Fibroblast of gingiva (primary cell): ENCODE measurements around the gene AGK.
"Not testable (repeated sequence)": the region's sequence is repeated elsewhere in the genome, so short reads cannot be mapped to it uniquely, and the experiment has no call there.

Source experiments
- DNase-seq: peaks from one replicate; pipeline ENCODE4 v3.0.0-alpha.2; 2011; ENCODE audit warnings: low read depth

AGK gene

DNA sequence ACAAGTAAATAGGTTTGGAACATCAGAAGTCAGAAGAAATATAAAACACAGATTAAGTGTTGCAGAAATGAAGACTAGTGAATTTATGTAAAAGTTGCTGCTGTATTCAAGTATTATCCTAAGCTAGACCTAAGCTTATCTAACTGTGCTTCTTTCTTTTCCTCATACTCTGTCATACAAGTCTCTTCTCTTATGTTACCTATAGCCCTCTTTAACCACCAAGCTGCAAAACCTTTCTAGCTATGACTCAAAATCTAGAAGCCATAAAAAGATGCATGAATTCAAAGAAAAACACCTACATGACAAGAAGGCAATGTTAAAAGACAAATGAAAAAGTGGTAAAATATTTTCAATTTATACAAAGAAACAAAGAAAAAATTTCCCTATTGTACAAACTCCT, 127.8 kb downstream of the AGK start:
- no peak for DNase-seq

DNA sequence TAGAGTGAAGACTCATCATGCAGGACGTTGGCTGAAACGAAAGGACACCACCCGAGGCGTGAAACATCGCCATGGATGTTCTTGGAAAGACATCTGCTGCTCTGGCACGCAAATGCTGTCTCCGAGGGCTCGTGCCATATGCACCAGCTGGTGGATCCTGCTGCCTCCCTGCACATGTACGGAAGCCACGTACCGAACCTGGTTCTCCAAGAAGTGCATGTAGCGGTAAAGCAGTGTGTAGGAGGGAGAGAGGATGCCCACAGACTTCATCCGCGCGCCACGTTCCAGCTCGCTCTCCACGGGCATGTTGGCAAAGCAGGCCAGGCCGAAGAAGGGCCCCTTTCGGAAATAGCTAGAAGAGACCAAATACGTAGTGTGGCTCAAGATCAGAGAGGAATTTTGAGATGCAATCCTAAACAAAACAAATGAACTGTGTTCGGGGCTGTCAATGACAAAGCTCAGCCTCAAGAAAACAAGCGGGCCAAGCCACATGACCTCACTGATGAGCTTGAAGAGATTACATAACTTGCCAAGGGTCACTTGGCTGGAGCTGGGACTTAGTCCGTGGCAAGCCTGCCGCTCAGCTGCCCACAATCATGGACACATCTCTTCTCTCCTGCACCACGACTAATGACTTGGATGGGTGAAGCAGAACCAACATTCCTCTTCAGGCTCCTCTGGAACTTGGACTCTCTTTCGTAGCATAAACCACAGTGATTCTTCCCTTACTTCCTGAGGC, 134.2 kb downstream of the AGK start:
- DNase-seq, result peak; percentile 52

DNA sequence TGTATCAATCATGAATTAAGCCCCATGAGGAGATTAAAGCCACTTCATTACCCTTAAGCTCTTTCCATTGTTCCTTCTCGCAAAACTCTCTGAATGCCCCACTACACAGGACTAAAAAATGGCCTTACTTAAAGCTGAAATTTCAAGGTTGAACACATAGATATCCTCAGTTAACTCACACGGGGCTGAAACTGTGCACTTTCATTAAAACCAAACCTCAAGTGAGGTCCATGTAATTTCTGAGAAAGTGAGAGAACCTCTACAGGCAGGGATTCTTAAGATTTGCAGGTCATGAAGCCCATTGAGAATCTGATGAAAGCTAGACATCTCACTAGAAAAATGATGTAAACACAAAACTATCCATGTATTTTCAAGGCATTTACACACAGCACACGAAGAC, 134.9 kb downstream of the AGK start:
- no peak for DNase-seq

DNA sequence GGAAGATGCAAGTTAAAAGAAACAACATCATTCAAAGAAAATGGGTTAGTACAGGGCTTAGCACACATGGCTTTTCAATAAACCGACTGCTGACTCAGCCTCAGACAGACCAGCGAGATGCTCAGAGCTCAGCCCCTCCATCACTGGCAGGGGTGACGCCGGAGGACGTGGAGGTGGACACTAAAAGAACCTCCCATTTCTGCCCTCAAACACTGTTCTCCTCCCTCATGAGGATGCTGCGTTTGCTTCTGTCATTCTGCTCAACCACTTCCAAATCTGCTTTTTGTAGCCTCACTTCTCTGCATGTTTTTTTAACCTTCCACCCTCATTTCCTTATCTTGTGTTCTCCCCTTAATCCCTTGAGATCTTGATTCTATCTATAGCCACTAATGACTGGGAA, 135.5 kb downstream of the AGK start:
- DNase-seq, result no peak

DNA sequence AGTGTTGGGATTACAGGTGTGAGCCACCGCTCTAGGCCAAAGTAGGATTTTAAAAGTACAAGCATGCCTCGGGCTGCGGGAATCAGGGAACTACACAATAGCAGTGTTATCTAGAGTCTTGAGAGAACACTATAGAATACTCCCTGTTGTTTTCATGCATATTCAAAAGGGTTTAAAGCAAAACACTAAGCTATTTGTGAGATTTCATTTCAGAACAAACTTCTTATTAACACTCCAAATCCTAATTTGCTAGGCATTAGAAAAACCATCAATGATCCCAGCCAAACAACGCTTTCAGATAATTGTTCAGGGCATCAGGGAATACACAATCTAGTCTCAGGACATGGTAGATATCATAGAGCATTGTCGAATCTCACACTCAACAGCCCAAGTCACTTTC, 136.8 kb downstream of the AGK start:
- DNase-seq, result no peak

DNA sequence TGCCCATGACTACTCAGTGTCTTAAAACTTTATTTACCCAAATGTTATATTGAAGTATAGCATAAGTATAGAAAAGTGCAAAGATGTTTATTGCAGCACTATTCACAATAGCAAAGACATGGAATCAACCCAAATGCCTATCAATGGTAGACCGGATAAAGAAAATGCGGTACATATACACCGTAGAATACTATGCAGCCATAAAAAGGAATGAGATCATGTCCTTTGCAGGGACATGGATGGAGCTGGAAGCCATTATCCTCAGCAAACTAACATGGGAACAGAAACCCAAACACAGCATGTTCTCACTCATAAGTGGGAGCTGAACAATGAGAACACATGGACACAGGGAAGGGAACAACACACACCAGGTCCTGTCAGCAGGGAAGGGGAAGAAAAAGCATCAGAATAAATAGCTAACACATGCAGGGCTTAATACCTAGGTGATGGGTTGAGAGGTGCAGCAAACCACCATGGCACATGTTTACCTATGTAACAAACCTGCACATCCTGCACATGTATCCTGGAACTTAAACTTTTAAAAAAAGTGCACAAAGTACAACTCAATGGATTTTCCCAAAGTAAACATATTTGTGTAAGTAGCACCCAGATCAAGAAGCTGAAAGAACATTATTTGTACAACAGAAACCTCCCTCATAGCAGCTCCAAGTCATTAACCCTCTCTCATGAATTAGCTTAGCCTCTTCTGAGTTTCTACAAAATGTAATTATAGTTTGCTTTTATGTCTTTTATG, 138.0 kb downstream of the AGK start:
- DNase-seq, result not testable (repeated sequence)

DNA sequence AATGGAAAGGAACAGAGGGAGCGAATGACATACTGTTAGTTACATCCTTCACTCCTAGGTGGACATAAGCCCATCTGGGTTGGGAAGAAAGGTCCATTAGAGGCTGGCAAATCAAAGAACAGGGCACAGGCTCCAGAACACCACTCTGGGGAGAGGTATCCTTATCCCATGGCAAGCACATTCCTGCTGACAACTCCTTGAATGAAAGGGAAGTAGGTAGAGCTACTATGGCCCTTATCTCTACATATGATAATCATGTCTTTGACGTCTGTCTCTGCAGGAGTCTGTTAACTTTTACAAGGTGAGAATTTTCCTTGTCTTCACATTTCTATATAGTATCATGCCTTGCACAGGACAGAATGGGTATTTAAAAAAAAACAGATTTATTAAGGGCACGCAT, 140.3 kb downstream of the AGK start:
- DNase-seq, result no peak

DNA sequence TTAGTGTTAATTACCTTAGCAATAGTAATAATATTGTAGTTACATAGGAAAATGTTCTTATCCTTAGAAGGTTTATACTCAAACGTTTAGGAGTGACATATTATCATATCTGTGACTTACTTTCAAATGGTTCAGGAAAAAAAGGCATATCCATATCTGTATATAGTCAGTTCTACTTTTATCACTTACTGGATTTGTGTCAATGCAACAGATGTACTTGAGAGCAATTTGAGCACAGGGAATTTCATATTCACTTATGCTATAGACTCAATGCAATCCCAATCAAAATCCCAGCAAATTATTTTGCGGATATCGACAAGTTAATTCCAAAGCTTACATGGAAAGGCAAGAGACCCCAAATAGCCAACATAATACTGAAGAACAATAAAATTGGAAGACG, 140.8 kb downstream of the AGK start:
- no peak for DNase-seq

DNA sequence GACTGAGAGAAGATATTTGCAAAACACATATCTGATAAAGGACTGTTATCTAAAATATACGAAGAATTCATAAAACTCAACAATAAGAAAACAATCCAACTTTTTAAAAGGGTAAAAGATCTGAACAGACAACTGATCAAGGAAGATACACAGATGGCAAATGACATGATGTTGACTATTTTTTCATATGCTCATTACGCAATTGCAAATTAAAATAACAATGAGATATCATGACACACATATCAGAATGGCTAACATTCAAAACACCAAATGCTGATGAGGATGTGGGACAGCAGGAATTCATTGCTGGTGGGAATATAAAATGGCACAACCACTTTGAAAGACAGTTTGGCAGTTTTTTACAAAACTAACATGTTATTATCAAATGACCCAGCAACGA, 141.9 kb downstream of the AGK start:
- DNase-seq, result no peak

DNA sequence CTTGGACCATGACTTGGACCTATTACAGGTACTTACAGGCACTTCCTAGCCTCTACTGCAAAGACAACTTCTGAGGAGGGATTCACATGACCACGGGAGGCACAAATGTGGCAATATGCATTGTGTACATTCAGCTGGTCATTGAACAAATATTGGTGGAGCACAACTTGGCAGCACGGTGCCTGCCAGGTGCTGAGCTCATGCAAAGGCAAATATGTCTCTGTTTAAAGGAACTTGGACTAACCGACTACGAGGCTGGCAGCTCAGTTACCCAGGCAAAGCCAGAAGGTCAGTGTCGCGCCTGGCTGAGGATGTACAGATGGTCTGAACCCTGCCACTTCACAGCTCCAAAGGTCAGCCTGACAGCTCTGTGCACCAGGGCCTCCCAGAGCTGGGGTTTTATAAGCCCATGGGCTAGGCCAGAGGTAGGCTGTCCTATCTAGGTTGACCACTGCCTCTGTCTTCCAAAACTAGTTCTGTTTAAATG, 144.6 kb downstream of the AGK start:
- DNase-seq, result no peak

DNA sequence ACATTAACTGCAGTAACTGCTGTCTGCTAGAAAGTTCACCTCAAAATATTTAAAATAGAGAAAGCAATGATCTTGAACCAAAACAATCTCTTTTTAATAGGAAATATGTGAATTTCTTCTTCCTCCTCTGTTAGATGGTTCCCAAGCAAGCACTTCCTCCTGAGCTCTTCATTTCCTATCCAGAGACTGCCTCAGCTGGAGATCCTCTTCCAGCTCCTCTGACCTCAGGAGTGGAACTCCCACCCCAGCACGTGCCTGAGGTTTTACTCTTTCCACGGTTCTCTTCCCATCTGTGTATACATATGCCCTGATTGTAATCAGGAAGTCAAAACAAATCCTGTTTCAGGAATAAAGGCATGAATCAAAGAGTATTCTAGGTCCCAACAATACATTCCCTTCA, 145.1 kb downstream of the AGK start:
- no peak for DNase-seq

DNA sequence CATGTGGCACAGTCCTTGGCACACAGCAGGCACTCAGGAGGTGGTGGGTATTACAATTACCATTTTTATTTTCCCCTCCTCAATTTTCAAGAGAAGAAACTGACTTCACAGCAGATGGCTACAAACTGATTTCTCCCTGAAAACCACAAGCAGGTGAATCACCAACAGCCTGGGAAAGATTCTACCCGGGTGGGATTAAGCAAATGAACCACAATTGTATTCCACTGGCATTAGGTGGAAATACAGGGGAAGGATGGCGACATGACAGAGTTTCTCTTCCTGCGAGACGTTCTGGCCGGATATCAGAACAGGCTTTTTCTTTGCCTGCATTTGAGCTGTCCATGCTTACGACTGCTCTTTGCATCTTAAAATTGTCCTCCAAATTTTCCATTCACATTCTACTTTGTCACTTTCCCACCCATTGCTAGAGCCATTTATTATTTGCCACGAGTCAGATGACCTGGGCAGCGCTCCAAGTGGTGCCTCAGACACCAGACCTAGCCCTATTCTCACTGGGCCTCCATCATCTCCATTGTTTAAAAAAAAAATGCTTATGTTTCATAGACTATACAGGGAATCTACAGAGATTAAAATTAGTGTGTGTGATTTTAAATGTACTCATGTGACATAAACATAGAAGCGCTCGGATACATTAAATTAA, 146.1 kb downstream of the AGK start:
- no peak for DNase-seq

DNA sequence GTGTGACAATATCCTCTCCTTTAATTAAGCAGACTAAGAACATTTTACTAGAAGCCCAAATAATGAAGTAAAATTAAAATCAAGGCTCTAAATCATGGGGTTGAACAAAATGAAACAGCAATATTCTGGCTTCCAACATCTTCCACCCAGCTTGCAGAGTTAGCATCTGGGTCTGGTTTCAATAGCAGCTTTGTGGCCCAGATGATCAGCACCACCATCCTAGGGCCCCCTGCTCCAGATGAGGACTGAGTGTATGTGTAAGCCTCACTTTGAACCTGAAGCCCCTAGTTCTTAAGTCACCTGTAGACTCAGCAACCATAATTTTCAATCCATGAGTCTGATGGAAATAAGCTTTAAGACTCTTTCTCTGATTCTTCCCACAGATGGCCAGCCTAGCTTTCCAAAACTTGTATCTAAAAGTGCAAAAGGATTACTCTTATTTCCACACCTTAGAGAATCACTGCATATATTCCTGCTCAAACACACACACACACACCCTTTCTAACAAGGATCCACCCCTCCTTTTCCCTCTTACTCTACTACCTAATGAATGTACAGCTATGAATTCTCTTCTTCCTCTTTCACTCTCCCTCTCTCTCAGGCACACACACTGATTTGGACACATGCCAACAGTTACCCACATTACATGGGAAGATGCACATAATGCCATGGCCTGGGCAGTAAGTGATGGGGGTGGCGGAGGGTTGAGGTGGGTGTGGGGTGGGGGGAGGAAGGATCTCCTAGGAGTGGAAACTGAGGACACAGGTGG, 147.2 kb downstream of the AGK start:
- DNase-seq, result no peak

DNA sequence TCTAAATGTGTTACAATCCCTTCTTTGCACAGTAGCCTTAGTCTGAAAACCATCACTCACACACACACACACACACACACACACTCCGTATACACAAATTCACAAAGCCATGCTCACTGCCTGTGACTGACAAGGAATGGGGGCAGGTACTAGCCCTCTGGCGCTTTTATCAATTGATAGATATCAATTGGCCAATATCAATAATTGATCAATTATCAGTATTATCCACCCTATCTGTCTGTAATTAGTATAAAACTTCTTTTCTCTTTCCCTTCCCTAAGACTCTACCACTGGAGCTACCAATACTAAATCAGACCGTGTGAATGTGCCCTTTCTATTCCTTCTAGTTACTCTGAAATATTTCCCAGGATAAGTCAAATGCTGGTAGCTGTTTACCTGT, 148.7 kb downstream of the AGK start:
- no peak for DNase-seq

DNA sequence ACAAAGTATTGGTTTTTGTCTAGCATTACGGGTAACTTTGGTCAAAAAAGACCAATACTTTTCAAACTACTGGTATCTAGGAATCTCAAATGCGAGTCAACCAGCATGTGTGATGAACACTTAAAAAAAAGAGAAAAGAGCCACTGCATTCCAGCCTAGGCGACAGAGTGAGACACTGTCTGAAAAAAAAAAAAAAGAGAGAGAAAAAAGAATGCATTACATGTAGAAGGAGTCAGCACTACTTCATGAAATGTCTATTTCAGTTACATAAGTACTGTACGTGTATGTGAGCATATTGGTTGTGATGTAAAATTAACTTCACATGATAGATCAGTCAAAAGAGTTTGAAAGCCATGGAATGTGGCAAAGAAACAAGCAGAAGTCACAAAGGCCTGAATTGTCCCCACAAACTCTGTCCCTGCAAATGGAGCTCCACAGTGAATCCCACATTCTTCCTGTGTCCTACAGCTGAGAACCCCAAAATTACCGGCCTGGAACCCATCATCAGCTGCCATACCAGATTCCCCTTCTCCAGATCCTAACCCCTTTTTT, 149.2 kb downstream of the AGK start:
- DNase-seq, result no peak

DNA sequence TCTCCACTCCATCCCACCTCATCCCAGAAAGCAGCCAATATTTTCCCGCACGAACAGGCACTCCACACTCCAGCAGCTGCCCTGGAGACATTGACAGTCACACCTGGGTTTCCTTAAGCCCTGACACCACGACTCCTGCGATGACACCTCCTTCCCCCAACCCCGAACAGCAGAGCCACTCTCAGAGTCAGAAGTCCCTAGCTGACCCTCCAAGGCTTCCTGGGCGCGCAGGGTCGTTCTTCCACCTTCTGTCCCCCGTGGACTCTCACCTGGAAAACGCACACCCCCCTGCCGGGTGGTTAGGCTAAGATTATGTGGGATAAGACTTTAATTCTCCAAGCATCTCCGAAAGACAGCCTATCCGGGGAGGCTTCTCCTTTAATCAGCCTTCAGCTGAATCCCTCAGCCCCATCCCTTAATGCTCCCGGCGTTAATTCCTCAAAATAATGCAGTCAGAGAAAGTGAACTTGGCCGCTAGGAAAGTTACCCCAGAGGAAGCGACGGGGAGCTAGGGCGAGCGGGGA, 149.7 kb downstream of the AGK start:
- no peak for DNase-seq

DNA sequence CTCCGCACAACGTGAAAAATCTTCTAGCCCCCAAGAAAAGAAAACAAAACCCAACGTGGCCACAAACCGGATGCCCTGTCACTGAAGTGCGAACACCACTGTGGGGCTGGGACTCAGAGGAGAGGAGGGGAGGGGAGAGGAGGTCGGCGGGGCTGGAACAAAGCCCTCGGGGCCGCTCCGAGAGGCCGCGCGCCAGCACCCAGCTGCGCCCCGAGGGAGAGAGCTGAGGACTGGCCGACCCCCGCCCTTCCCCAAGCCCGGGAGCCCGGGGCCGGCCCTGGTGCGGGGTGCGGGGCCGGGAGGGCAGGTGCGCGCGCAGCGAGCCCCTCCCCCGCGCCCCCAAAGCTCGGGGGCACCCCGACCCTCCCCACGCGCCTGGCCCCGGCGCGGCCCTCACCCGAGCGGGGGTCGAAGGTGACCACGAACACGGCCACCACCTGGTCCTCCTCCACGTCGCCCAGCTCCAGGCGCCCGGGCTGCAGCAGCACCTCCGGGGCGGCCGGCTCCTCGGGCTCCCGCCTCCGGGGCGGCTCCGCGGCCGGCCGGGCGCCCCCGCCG, 150.4 kb downstream of the AGK start:
- DNase-seq, result no peak

DNA sequence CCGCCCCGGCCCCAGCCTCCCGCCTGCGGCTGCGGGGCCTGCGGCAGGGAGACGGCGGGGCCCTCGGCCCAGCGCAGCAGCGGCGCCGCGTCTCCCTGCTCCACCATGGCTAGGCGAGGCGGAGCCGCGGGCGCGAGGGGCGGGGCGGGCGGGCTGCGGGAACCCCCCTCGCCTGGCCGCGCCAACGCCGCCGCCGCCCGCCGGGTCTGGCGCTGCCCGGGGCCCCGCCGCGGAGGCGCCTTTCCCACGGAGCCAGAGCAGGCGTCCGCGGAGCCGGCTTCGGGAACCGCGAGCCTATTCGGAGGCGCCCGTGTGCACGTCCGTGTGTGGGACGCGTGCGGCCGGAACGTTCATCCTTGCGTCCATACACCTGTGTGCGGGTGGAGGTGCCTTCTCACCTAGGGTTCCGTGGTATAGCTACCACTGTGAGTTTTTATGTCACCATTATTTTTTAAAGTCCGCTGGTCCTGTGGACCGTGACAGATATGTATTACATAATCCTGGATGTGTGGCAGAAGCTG, 150.9 kb downstream of the AGK start, which contains the start of gene DENND11:
Gene DENND11 (minus strand): TSS at position 120 of the 521 bp plus-strand sequence. CDS start 13 bp downstream, at position 107.
- peak; percentile 12 for DNase-seq

DNA sequence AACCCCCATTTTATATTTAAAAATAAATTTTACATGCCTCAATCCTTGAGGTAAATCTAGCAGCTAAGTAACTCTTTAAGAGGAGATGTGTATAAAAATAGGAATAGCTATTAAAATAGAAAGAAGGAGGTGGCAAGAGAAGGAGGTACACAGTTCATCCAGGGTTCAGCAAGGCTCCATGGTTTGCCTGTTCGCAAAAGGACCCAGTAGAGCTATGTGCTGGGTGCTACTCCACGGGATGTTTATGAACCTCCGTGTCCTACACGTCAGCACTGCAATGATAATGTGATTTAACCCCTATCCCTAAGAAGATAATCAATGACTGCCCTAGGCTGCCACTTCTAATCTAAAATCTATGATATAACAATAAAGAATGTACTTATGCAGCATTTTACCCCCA, 151.7 kb downstream of the AGK start:
- DNase-seq, result no peak

DNA sequence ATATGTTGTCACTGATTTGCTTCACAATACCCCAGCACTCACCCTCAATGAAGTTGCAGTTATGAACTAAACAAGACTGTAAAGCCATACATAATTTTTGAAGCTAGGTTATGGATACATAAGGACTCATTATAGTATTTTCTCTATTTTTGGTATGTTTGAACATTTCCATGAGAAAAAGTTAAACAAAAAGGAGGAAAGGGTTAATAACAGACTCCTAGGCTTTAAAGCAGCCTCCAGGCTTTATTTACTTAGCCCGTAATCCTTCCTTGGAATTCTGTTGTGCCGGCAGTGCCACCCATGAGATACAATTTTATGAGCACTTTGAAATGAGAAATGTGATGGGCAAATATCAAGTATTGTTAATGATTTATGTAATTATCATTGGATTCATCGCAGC, 152.9 kb downstream of the AGK start:
- DNase-seq, result no peak

DNA sequence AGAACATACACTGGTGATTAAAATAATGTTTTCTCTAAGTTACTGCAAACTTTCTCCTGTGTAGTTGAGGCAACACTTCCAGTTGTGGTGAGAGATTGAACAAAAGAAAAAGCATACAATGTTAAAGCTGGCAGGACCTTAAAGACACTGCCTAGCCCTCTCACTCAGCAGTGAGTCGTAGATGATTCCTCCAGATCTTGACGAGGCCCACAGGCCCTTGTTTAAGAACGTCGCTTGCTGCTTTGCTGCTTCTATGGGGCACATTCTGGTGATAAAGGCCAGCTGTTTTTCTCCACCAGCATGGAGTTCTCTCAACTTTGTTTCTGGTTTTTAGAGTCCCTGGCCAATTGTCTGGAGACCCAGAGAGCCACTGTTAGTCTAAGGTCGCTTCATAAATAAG, 153.5 kb downstream of the AGK start:
- DNase-seq, result no peak
